IMR-90 (cell line): ENCODE measurements around the gene PDK1. TPM values are rescaled to one million over a fixed set of nuclear protein-coding genes. Genes with fewer than 3 reads are reported as not detected.

Experiments used
- ATAC-seq: fragments of 200-7000 bp; cut with Tn5 transposase; 2 replicates; pipeline ENCODE4 v1.9.1; 2020; ENCODE audit warnings: low read depth, mild to moderate bottlenecking, moderate library complexity
- BruUV-seq: library from RNA; stranded (reverse); fragments of 400-500 nt; replicated peaks from 2 replicates; lab custom pipeline; 2021; lab: Mats Ljungman, UMichigan
- CTCF ChIA-PET: fragments of 300-600 bp; formaldehyde crosslinking; extraction: SDS; loops from one replicate; lab custom pipeline; 2021; ENCODE audit warnings: antibody characterized with exemption; lab: Yijun Ruan, JAX
- POLR2A ChIA-PET: fragments of 300-600 bp; sonication (Branson Sonifier 250); formaldehyde crosslinking; loops from one replicate; lab custom pipeline; 2022; ENCODE audit warnings: antibody characterized with exemption; ENCODE audit not compliant: unreplicated experiment; lab: Charles Lee
- DNase-seq: peaks from one replicate; pipeline ENCODE4 v3.0.0; 2013
- H2AFZ ChIP-seq: replicated peaks from 2 replicates; pipeline ENCODE3; 2013; ENCODE audit warnings: low read length, mild to moderate bottlenecking; ENCODE audit not compliant: poor library complexity
- H2AK5ac ChIP-seq: 2 replicates; pipeline ENCODE4 v1.6.1; 2013; ENCODE audit warnings: low read depth, low read length, inconsistent platforms
- H2AK9ac ChIP-seq: replicated peaks from 2 replicates; pipeline ENCODE3; 2013; ENCODE audit warnings: mild to moderate bottlenecking, low read depth, low read length, moderate library complexity; ENCODE audit not compliant: poor library complexity
- H2BK120ac ChIP-seq: 2 replicates; pipeline ENCODE4 v1.6.1; 2013; ENCODE audit warnings: low read depth, low read length, inconsistent platforms
- H2BK15ac ChIP-seq: 3 replicates; pipeline ENCODE4 v1.6.1; 2013; ENCODE audit warnings: low read depth, low read length, inconsistent platforms
- H2BK20ac ChIP-seq: 2 replicates; pipeline ENCODE4 v1.6.1; 2013; ENCODE audit warnings: low read depth, mild to moderate bottlenecking, inconsistent platforms, low read length, moderate library complexity
- H2BK5ac ChIP-seq: 2 replicates; pipeline ENCODE4 v1.6.1; 2013; ENCODE audit warnings: mild to moderate bottlenecking, low read depth, low read length, inconsistent platforms; ENCODE audit not compliant: poor library complexity, severe bottlenecking
- H3K14ac ChIP-seq: replicated peaks from 2 replicates; pipeline ENCODE4 v1.6.1; 2013; ENCODE audit warnings: low read depth, low read length, inconsistent platforms
- H3K18ac ChIP-seq: 2 replicates; pipeline ENCODE4 v1.6.1; 2013; ENCODE audit warnings: low read depth, low read length, control low read depth
- H3K23ac ChIP-seq: 2 replicates; pipeline ENCODE4 v1.6.1; 2013; ENCODE audit warnings: low read depth, low read length, inconsistent platforms
- H3K27ac ChIP-seq: 2 replicates; pipeline ENCODE4 v1.5.1; 2013; ENCODE audit warnings: mild to moderate bottlenecking, control low read depth, low read length; ENCODE audit not compliant: insufficient read depth
- H3K27me3 ChIP-seq: 2 replicates; pipeline ENCODE4 v1.6.1; 2013; ENCODE audit warnings: low read length; ENCODE audit not compliant: control insufficient read depth, insufficient read depth
- H3K36me3 ChIP-seq: 2 replicates; pipeline ENCODE4 v1.6.1; 2013; ENCODE audit warnings: low read length, mixed read lengths; ENCODE audit not compliant: control insufficient read depth, insufficient read depth
- H3K4ac ChIP-seq: 2 replicates; pipeline ENCODE4 v1.6.1; 2013; ENCODE audit warnings: low read depth, low read length, inconsistent platforms
- H3K4me1 ChIP-seq: 2 replicates; pipeline ENCODE4 v1.6.1; 2013; ENCODE audit warnings: low read length, mixed read lengths; ENCODE audit not compliant: control insufficient read depth, insufficient read depth
- H3K4me2 ChIP-seq: 2 replicates; pipeline ENCODE4 v1.6.1; 2013; ENCODE audit warnings: low read depth, mild to moderate bottlenecking, control low read depth, low read length, moderate library complexity
- H3K4me3 ChIP-seq: 2 replicates; pipeline ENCODE4 v1.5.1; 2013; ENCODE audit warnings: low read depth, mild to moderate bottlenecking, control low read depth, low read length, moderate library complexity; ENCODE audit not compliant: insufficient read depth
- H3K56ac ChIP-seq: 2 replicates; pipeline ENCODE4 v1.6.1; 2013; ENCODE audit warnings: low read length, inconsistent platforms; ENCODE audit not compliant: insufficient read depth; ENCODE audit errors: extremely low read depth
- H3K79me1 ChIP-seq, 2 experiments: 2 replicates each; pipeline ENCODE4 v1.6.1; 2013; ENCODE audit warnings: low read length in 2 of 2, inconsistent platforms in 1 of 2, low read depth in 1 of 2
- H3K9ac ChIP-seq: 2 replicates; pipeline ENCODE4 v1.6.1; 2013; ENCODE audit warnings: low read depth, low read length, control low read depth
- H3K9me1 ChIP-seq: 2 replicates; pipeline ENCODE4 v1.6.1; 2013; ENCODE audit warnings: low read length, inconsistent platforms; ENCODE audit not compliant: insufficient read depth
- H3K9me3 ChIP-seq: 2 replicates; pipeline ENCODE4 v1.6.1; 2013; ENCODE audit warnings: low read length; ENCODE audit not compliant: control insufficient read depth, insufficient read depth
- H4K20me1 ChIP-seq: 2 replicates; pipeline ENCODE4 v1.6.1; 2013; ENCODE audit warnings: low read length, inconsistent platforms; ENCODE audit not compliant: insufficient read depth
- H4K5ac ChIP-seq: 2 replicates; pipeline ENCODE4 v1.6.1; 2013; ENCODE audit warnings: mild to moderate bottlenecking, low read depth, low read length, control low read depth
- H4K8ac ChIP-seq, 2 experiments: 2 replicates each; pipeline ENCODE4 v1.6.1; 2013; ENCODE audit warnings: low read depth in 2 of 2, low read length in 2 of 2, control low read depth in 1 of 2, inconsistent platforms in 1 of 2
- H4K91ac ChIP-seq: 2 replicates; pipeline ENCODE4 v1.6.1; 2013; ENCODE audit warnings: low read depth, low read length, inconsistent platforms; ENCODE audit not compliant: insufficient read depth
- CEBPB ChIP-seq: IDR thresholded peaks from 2 replicates; pipeline ENCODE4 v1.6.1; 2012; ENCODE audit warnings: low read depth, low read length, improper control_type of control experiment
- CTCF ChIP-seq: conservative IDR thresholded peaks from 2 replicates; pipeline ENCODE4 v1.5.1; 2012; ENCODE audit warnings: mild to moderate bottlenecking, low read depth, low read length, improper control_type of control experiment
- MAFK ChIP-seq: IDR thresholded peaks from 2 replicates; pipeline ENCODE4 v1.6.1; 2012; ENCODE audit warnings: low read depth, low read length, improper control_type of control experiment
- MXI1 ChIP-seq: IDR thresholded peaks from 2 replicates; pipeline ENCODE4 v1.6.1; 2012; ENCODE audit warnings: low read depth, mild to moderate bottlenecking, low read length, moderate library complexity, borderline replicate concordance
- RCOR1 ChIP-seq: IDR thresholded peaks from 2 replicates; pipeline ENCODE4 v1.6.1; 2012; ENCODE audit warnings: mild to moderate bottlenecking, low read length, improper control_type of control experiment; ENCODE audit not compliant: insufficient replicate concordance
- WGBS, 2 experiments: methylation state at CpG; one replicate each; pipeline versions ENCODE4 v1.1.5 to v1.1.7; 2013; ENCODE audit warnings: missing lambda C conversion rate in 2 of 2; ENCODE audit not compliant: insufficient read length in 1 of 2; ENCODE audit errors: extremely low coverage in 2 of 2; 5-methylcytosine and 5-hydroxymethylcytosine counted together
- dilution Hi-C: fragments of 300-500 bp; cut with HindIII; formaldehyde crosslinking; loops from one replicate; pipeline ENCODE4 v1.14.3; 2018; ENCODE audit warnings: low sequenced_read_pairs; ENCODE audit not compliant: unreplicated experiment
- in situ Hi-C: fragments of 300-500 bp; cut with MboI; formaldehyde crosslinking; loops from 3 replicates; pipeline ENCODE4 v1.14.3; 2019; ENCODE audit warnings: low sequenced_read_pairs, inconsistent platforms, mixed read lengths
- intact Hi-C: fragments of 100-400 bp; cut with micrococcal nuclease; formaldehyde crosslinking; loops from 2 replicates; pipeline ENCODE4 v1.10.0; 2022
- polyA plus RNA-seq, 3 experiments: library from polyadenylated mRNA; depleted of rRNA; stranded (reverse); fragments of >200 nt; gene quantifications; 2 replicates each; pipeline ENCODE4 v1.2.3, GENCODE V29; 2012; ENCODE audit warnings: low replicate concordance in 1 of 3
- total RNA-seq: library from RNA; depleted of rRNA; stranded (reverse); fragments of >200 nt; gene quantifications from 2 replicates; pipeline ENCODE4 v1.2.3, GENCODE V29; 2012

The PDK1 gene
- total and polyA plus RNA-seq, 2 of the 4 experiments (the other 2 are of a cell fraction), result 38.1 to 85.9 TPM

GRCh38 chr2:172597176-172597842, 41.4 kb downstream of the PDK1 start:
- Histone ChIP-seq H3K9me1 (no peaks in the 10 kb centered on the region), H3K36me3 (peaks cover 30% of the 10 kb centered on the region), H2AK9ac (no peak overlapping the region), H3K79me1 (peaks cover 25 to 34% of the 10 kb centered on the region in 2 experiments), H2AK5ac (no peak overlapping the region), H3K27ac (no peak overlapping the region), H3K4me3 (no peak overlapping the region), H2AFZ (no peak overlapping the region), H4K91ac (no peak overlapping the region), H2BK5ac (peak overlapping the region; percentile 14), H3K56ac (no peak overlapping the region), H3K4me2 (no peak overlapping the region), H3K18ac (peak overlapping the region; percentile 68; the same call in 1 of the 2 replicates), H3K4ac (no peak overlapping the region), H3K27me3 (no peaks in the 10 kb centered on the region), H3K4me1 (peaks cover 7% of the 10 kb centered on the region), H3K14ac (no peak overlapping the region), H3K9ac (no peak overlapping the region; the same call in 1 of the 2 replicates), H2BK15ac (no peak overlapping the region), H3K9me3 (no peaks in the 10 kb centered on the region), H2BK120ac (no peak overlapping the region), H4K20me1 (no peaks in the 10 kb centered on the region), H4K5ac (no peak overlapping the region), H2BK20ac (no peak overlapping the region), H4K8ac (peak overlapping the region in 1 of 2 experiments; percentile 69; a peak in 1 of 4 replicates), H3K23ac (no peak overlapping the region)
- ATAC-seq (no peak), DNase-seq (no peak)
- no TSS peak for BruUV-seq
- dilution Hi-C loops, result no loop called here
- CTCF ChIA-PET, result interaction anchor here (0.7 to 1.4 kb wide), 5 partner anchors 9 to 96 kb away, joined by 3 read pairs; no protein-coding TSS in a partner anchor
- intact Hi-C loops, result loop anchor here (10.0 kb wide), 1 partner anchor 337 kb away; no protein-coding TSS in a partner anchor
- in situ Hi-C loops, result no loop called here
- TF ChIP-seq RCOR1, result no peak
- no peak for TF ChIP-seq MXI1
- no peak for TF ChIP-seq CTCF
- TF ChIP-seq MAFK, result no peak
- 0 out of 2 replicates have a peak, but pooled peaks have one; percentile 2 for TF ChIP-seq CEBPB
- POLR2A ChIA-PET, result no interaction called here
- no CpG with 5 or more reads among the region's 3 CpGs for WGBS, 2 experiments
